Measurements from ENCODE around the gene APCDD1L. TPM values are rescaled to one million over a fixed set of nuclear protein-coding genes. Genes with fewer than 3 reads are reported as not detected.
"Not testable (repeated sequence)": the region's sequence is repeated elsewhere in the genome, so short reads cannot be mapped to it uniquely, and the experiment has no call there.

APCDD1L gene
- total and polyA plus RNA-seq, 2 of the 8 experiments (the other 6 are each of a cell fraction or from before 2014, with no cell fraction given) = 0.83 to 3.1 TPM

DNA sequence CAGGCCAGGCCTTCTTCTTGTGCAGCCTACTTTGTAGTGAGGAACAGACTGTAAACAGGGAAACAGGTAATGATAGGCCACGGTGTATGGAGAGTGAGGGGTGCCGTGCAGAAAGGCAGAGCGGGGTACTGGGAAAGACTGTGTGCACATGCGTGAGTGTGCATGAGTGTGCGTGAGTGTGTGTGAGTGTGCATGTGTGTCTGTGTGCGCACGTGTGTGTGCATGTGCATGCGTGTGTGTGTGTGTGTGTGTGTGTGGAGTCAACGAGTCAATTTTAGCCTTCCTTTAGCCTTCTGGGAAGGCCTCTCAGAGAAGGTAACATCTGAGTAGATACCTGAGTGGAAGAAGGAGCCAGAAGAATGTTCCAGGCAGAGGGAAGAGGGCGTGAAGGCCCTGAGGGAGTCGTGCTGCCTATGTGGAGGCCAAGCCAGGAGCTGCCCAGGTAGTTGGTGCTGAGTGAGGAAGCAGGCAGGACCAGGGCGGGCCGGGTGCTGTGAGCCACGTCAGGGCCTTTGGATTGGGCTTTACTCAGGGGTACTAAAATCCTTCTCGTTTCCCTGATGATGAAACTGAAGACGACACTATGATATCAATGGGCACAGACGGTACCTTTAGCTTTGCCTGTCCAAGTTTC is 6.3 kb downstream of the APCDD1L start (continued):
- TF ChIP-seq, protein P1, sequence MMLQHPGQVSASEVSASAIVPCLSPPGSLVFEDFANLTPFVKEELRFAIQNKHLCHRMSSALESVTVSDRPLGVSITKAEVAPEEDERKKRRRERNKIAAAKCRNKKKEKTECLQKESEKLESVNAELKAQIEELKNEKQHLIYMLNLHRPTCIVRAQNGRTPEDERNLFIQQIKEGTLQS (IDR thresholded peaks at IDR 0.05; ENCODE audit: insufficient read depth, low read depth, low read length) = no peak
- TF ChIP-seq KDM1A (IDR thresholded peaks at IDR 0.05; ENCODE audit: borderline replicate concordance, low read length) = no peak
- no peak for TF ChIP-seq EZH2 (IDR thresholded peaks at IDR 0.05; ENCODE audit: low read depth, low read length, severe bottlenecking)
- TF ChIP-seq SIN3A (conservative IDR thresholded peaks at IDR 0.05 in 1 of 2, IDR thresholded peaks at IDR 0.05 in 1 of 2; ENCODE audit: low read depth in 1 of 2, low read length in 2 of 2) = no peak
- no peak for TF ChIP-seq RXRA (IDR thresholded peaks at IDR 0.05; ENCODE audit: insufficient read depth, low read depth, low read length)
- TF ChIP-seq RAD21 (IDR thresholded peaks at IDR 0.05 in 1 of 2, conservative IDR thresholded peaks at IDR 0.05 in 1 of 2; ENCODE audit: low read depth in 2 of 2, low read length in 2 of 2) = no peak
- TF ChIP-seq KDM5A (IDR thresholded peaks at IDR 0.05; ENCODE audit: low read length) = no peak
- no peak for TF ChIP-seq NRF1 (IDR thresholded peaks at IDR 0.05; ENCODE audit: low read depth, low read length)
- TF ChIP-seq JUN (IDR thresholded peaks at IDR 0.05; ENCODE audit: low read depth, low read length) = no peak

DNA sequence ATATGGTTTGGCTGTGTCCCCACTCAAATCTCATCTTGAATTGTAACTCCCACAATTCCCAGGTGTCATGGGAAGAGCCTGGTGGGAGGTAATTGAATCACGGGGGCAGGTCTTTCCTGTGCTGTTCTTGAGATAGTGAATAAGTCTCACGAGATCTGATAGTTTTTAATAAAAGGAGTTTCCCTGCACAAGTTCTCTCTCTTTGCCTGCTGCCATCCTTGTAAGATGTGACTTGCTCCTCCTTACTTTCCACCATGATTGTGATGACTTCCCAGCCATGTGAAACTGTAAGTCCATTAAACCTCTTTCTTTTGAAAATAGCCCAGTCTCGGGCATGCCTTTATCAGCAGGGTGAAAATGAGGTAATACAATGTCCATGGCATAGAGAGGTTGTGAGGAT is 8.2 kb downstream of the APCDD1L start:
- FAIRE-seq = not testable (repeated sequence)
- WGBS, 2 experiments (ENCODE audit: extremely low coverage in 1 of 2, insufficient coverage in 1 of 2, insufficient read length in 1 of 2, insufficient replicate concordance in 2 of 2, low coverage in 1 of 2, low lambda C conversion rate in 2 of 2, missing lambda C conversion rate in 1 of 2) = 82% methylated on average over 3 of the region's 3 CpGs; no CpG with 5 or more reads in 1 of the 2 experiments

More for the DNA sequence above, 8.2 kb downstream of the APCDD1L start:
- POLR2A ChIA-PET (ENCODE audit: partially characterized antibody); H2BK15ac ChIP-seq (ENCODE audit: low read length); H3K18ac ChIP-seq (ENCODE audit: extremely low read depth, low read length); H3K27ac ChIP-seq (ENCODE audit: low read depth, low read length); H2BK5ac ChIP-seq (ENCODE audit: low read depth, low read length); H3K9ac ChIP-seq (replicated peaks in 1 of 4; ENCODE audit: extremely low read depth in 1 of 4, low read depth in 3 of 4, low read length in 3 of 4); H3K23me2 ChIP-seq (ENCODE audit: low read depth, low read length); H2AFZ ChIP-seq (ENCODE audit: low read length); H3K4me1 ChIP-seq (replicated peaks in 1 of 4; ENCODE audit: control insufficient read depth in 3 of 4, insufficient read depth in 4 of 4, low read length in 3 of 4); H3K4ac ChIP-seq (replicated peaks; ENCODE audit: insufficient read length, low read depth, low read length); CTCF ChIA-PET (ENCODE audit: partially characterized antibody); H2BK20ac ChIP-seq (ENCODE audit: low read length); DNase-seq (ENCODE audit: low read depth in 1 of 2, low spot score in 2 of 2); H3K79me2 ChIP-seq (ENCODE audit: control insufficient read depth in 1 of 2, insufficient read depth in 2 of 2, low read length in 2 of 2); H3K4me3 ChIP-seq (ENCODE audit: extremely low read depth in 1 of 4, insufficient read depth in 2 of 4, low read depth in 3 of 4, low read length in 4 of 4); H2BK12ac ChIP-seq (ENCODE audit: low read depth, low read length); H3K79me1 ChIP-seq (ENCODE audit: low read depth, low read length); H3K27me3 ChIP-seq (replicated peaks in 1 of 4; ENCODE audit: control insufficient read depth in 3 of 4, extremely low read depth in 1 of 4, insufficient read depth in 3 of 4, low read length in 3 of 4); H3K56ac ChIP-seq (replicated peaks; ENCODE audit: insufficient read length, low read depth, low read length); H4K5ac ChIP-seq (ENCODE audit: insufficient read length, low read depth, low read length); H3K14ac ChIP-seq (ENCODE audit: insufficient read length); H4K20me1 ChIP-seq (replicated peaks in 1 of 2; ENCODE audit: control insufficient read depth in 1 of 2, insufficient read depth in 2 of 2, low read length in 2 of 2); H4K8ac ChIP-seq (ENCODE audit: extremely low read depth, insufficient read depth, low read length); H2AK5ac ChIP-seq (ENCODE audit: low read depth, low read length); H3K4me2 ChIP-seq (ENCODE audit: insufficient read depth in 1 of 2, low read depth in 2 of 2, low read length in 2 of 2); H3K36me3 ChIP-seq (ENCODE audit: control insufficient read depth in 2 of 4, insufficient read depth in 4 of 4, low read length in 3 of 4); H3K23ac ChIP-seq (ENCODE audit: insufficient read length); H2BK120ac ChIP-seq (replicated peaks; ENCODE audit: low read depth, low read length); H4K91ac ChIP-seq (replicated peaks; ENCODE audit: insufficient read length, low read length): not testable (repeated sequence)
- H3K9me3 ChIP-seq (ENCODE audit: insufficient read depth in 2 of 2, low read depth in 1 of 2, low read length in 1 of 2) = peaks cover 24 to 27% of the 10 kb centered on the region in 2 experiments
